HepG2 (cell line): ENCODE measurements around the gene PCED1B. TPM values are rescaled to one million over a fixed set of nuclear protein-coding genes. Genes with fewer than 3 reads are reported as not detected.
"Not testable (repeated sequence)": the region's sequence is repeated elsewhere in the genome, so short reads cannot be mapped to it uniquely, and the experiment has no call there.

ENCODE experiments used
- ATAC-seq: fragments of 200-7000 bp; cut with Tn5 transposase; 3 replicates; pipeline ENCODE4 v1.9.1; 2020; ENCODE audit warnings: mild to moderate bottlenecking, moderate library complexity
- BruUV-seq: library from RNA; stranded (reverse); fragments of 400-500 nt; replicated peaks from 2 replicates; lab custom pipeline; 2021; lab: Mats Ljungman, UMichigan
- CTCF ChIA-PET: fragments of 300-600 bp; formaldehyde crosslinking; extraction: SDS; loops from one replicate; lab custom pipeline; 2021; ENCODE audit warnings: low total read pairs, inconsistent platforms, low intra/inter-chr PET ratio; lab: Yijun Ruan, JAX
- POLR2A ChIA-PET: fragments of 350-600 bp; sonication (Branson Sonifier 250); formaldehyde crosslinking; loops from one replicate; lab custom pipeline; 2020; ENCODE audit warnings: antibody characterized with exemption, inconsistent platforms; lab: Yijun Ruan, JAX
- DNase-seq: peaks from one replicate; pipeline ENCODE4 v3.0.0-alpha.2; 2015; ENCODE audit warnings: low spot score
- FAIRE-seq: peaks from 3 replicates; lab custom pipeline; 2011; peaks lifted over from hg19 to GRCh38; lab: Jason Lieb, UNC
- H2AFZ ChIP-seq: one replicate; pipeline ENCODE4 v1.6.1; 2011; ENCODE audit warnings: low read length, inconsistent platforms
- H3K27ac ChIP-seq: fragments of 300-600 bp; 3 replicates; pipeline ENCODE4 v1.8.0; 2011; ENCODE audit warnings: mixed run types, mild to moderate bottlenecking, mixed read lengths, low read length, inconsistent platforms; ENCODE audit not compliant: insufficient read depth; ENCODE audit errors: extremely low read length
- H3K27me3 ChIP-seq, 2 experiments: fragments of 200-600 bp in 1 of 2; 2 replicates in 1 of 2; 3 replicates in 1 of 2; pipeline versions ENCODE4 v1.6.0 to v1.8.0; 2011; ENCODE audit warnings: low read length in 2 of 2, mild to moderate bottlenecking in 2 of 2, moderate library complexity in 2 of 2, inconsistent platforms in 1 of 2; ENCODE audit not compliant: insufficient read depth in 2 of 2, control insufficient read depth in 1 of 2
- H3K36me3 ChIP-seq, 2 experiments: fragments of 200-600 bp in 1 of 2; replicated peaks in 1 of 2; 2 replicates in 1 of 2; 3 replicates in 1 of 2; pipeline versions ENCODE4 v1.5.1 to v1.8.0; 2011; ENCODE audit warnings: low read length in 2 of 2, inconsistent platforms in 1 of 2; ENCODE audit not compliant: insufficient read depth in 2 of 2, control insufficient read depth in 1 of 2
- H3K4me1 ChIP-seq: 2 replicates; pipeline ENCODE4 v1.5.1; 2012; ENCODE audit warnings: low read length, inconsistent platforms; ENCODE audit not compliant: insufficient read depth
- H3K4me2 ChIP-seq: 2 replicates; pipeline ENCODE4 v1.6.0; 2011; ENCODE audit warnings: low read depth, low read length, inconsistent platforms
- H3K4me3 ChIP-seq, 3 experiments: fragments of 200-600 bp in 1 of 3; sonication (generic), shearing (Covaris generic) in 1 of 3; replicated peaks in 1 of 3; 2 replicates each; pipeline ENCODE4 v1.5.1; 2011 to 2016; ENCODE audit warnings: low read length in 3 of 3, inconsistent platforms in 2 of 3, low read depth in 2 of 3, mild to moderate bottlenecking in 2 of 3, control low read depth in 1 of 3, mixed read lengths in 1 of 3; ENCODE audit not compliant: insufficient read depth in 1 of 3
- H3K79me2 ChIP-seq: one replicate; pipeline ENCODE4 v1.6.1; 2011; ENCODE audit warnings: low read length, inconsistent platforms; ENCODE audit not compliant: insufficient read depth
- H3K9ac ChIP-seq: 2 replicates; pipeline ENCODE4 v1.6.0; 2011; ENCODE audit warnings: mild to moderate bottlenecking, low read depth, low read length, inconsistent platforms; ENCODE audit not compliant: insufficient read depth
- H3K9me3 ChIP-seq: 2 replicates; pipeline ENCODE4 v1.5.1; 2012; ENCODE audit warnings: mild to moderate bottlenecking, low read length
- H4K20me1 ChIP-seq: 2 replicates; pipeline ENCODE4 v1.6.0; 2011; ENCODE audit warnings: inconsistent platforms, mild to moderate bottlenecking, low read length, moderate library complexity; ENCODE audit not compliant: insufficient read depth
- ATF7 ChIP-seq, 2 experiments: fragments of 450-650 bp in 1 of 2; sonication (generic) in 1 of 2; formaldehyde crosslinking in 1 of 2; IDR thresholded peaks; 2 replicates each; pipeline versions ENCODE4 v1.4.0 to v1.6.1; 2016 to 2020; ENCODE audit warnings: antibody characterized with exemption in 1 of 2, mild to moderate bottlenecking in 1 of 2, missing genetic modification reagents in 1 of 2
- FOXM1 ChIP-seq: sonication (generic); formaldehyde crosslinking; IDR thresholded peaks from 2 replicates; pipeline ENCODE4 v1.5.0; 2020; ENCODE audit warnings: missing genetic modification reagents
- NR2C2 ChIP-seq: sonication (generic); formaldehyde crosslinking; IDR thresholded peaks from 2 replicates; pipeline ENCODE4 v1.4.0; 2020; ENCODE audit warnings: missing genetic modification reagents, mild to moderate bottlenecking, moderate library complexity, borderline replicate concordance
- NR2F6 ChIP-seq, 2 experiments: IDR thresholded peaks; 2 replicates each; pipeline ENCODE4 v1.6.1; 2016; ENCODE audit warnings: antibody characterized with exemption in 1 of 2, mild to moderate bottlenecking in 1 of 2
- RAD51 ChIP-seq: fragments of 450-650 bp; IDR thresholded peaks from 2 replicates; pipeline ENCODE4 v1.6.1; 2016; ENCODE audit warnings: borderline replicate concordance
- RBFOX2 ChIP-seq: fragments of 200-400 bp; formaldehyde crosslinking; IDR thresholded peaks from 2 replicates; pipeline ENCODE4 v1.6.1; 2017; ENCODE audit warnings: low read depth, mild to moderate bottlenecking, low read length
- ZNF7 ChIP-seq: IDR thresholded peaks from 2 replicates; pipeline ENCODE4 v1.6.1; 2016; ENCODE audit warnings: missing biosample characterization, missing genetic modification reagents
- WGBS: methylation state at CpG from one replicate; pipeline ENCODE4 v1.1.6; 2017; ENCODE audit warnings: low lambda C conversion rate; 5-methylcytosine and 5-hydroxymethylcytosine counted together
- in situ Hi-C: cut with HindIII; loops from 2 replicates; pipeline ENCODE4 v1.10.0; 2017; ENCODE audit warnings: low pct_unique_long_range_greater_than_20kb; ENCODE audit not compliant: extremely low pct_ligation_motif_present
- intact Hi-C: fragments of 100-400 bp; cut with micrococcal nuclease; formaldehyde crosslinking; loops from one replicate; pipeline ENCODE4 v1.10.0; 2022; ENCODE audit not compliant: unreplicated experiment
- polyA plus RNA-seq, 8 experiments: library from polyadenylated mRNA; depleted of rRNA in 3 of 8; stranded (reverse) in 7 of 8; unstranded in 1 of 8; fragments of >200 nt; fragmentation: Illumina TruSeq in 4 of 8; extraction: Trizol in 4 of 8; gene quantifications; 2 replicates each; pipeline versions ENCODE4 v1.2.1 to v1.2.3, GENCODE V29; 2011 to 2016; ENCODE audit warnings: low read depth in 4 of 8, missing spikeins in 1 of 8, mixed read lengths in 1 of 8; ENCODE audit not compliant: insufficient read depth in 1 of 8
- total RNA-seq, 5 experiments: library from RNA; depleted of rRNA; stranded (reverse); fragments of >200 nt; fragmentation: Illumina TruSeq; extraction: Trizol; gene quantifications; 2 replicates each; pipeline ENCODE4 v1.2.3, GENCODE V29; 2016; ENCODE audit warnings: low read depth in 1 of 5
- TF ChIP-seq, protein P1 (sequence below): IDR thresholded peaks from 2 replicates; pipeline ENCODE4 v1.6.1; 2016
- TF ChIP-seq, protein P2 (sequence below): sonication (generic); formaldehyde crosslinking; IDR thresholded peaks from 2 replicates; pipeline ENCODE4 v1.5.0; 2020; ENCODE audit warnings: missing genetic modification reagents
- TF ChIP-seq, protein P3 (sequence below): sonication (generic); formaldehyde crosslinking; IDR thresholded peaks from 2 replicates; pipeline ENCODE4 v1.5.0; 2020; ENCODE audit warnings: missing genetic modification reagents

PCED1B gene
- total and polyA plus RNA-seq, 2 of the 13 experiments (the other 11 are each of a cell fraction or from before 2014, with no cell fraction given): 0.11 to 0.37 TPM

DNA sequence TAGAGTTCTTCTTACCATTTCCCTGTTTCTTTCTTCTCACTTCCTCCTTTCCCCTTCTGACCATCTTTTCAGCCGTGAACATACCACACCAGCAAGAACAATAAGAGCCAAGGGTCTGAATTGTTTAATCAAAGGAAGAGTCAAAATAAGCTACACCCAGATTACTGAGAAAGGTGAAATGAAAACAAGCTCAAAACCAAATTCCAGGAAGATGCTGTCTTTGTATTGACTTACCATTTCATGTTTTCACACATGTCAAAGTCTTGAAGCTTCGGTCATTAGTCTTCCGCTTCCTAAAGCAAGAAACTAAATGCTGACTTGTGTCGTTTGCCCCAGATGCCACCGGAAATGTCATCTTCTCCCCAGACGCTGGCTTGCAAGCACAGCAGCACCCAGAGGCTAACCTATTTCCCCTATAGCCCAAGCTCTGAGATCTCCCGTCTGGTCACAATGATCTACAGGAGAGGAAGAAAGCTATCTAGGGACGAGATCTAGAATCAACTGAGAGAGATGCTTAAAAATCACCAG lies 136.8 kb downstream of the PCED1B start:
- intact Hi-C loops (no loop called here), in situ Hi-C loops (no loop called here)
- Histone ChIP-seq H4K20me1 (no peaks in the 10 kb centered on the region), H3K4me3 (no peak overlapping the region), H3K36me3 (no peaks in the 10 kb centered on the region), H3K4me2 (no peak overlapping the region), H3K27ac (no peak overlapping the region), H2AFZ (no peak overlapping the region), H3K9ac (no peak overlapping the region), H3K9me3 (no peaks in the 10 kb centered on the region), H3K79me2 (no peaks in the 10 kb centered on the region), H3K4me1 (peaks cover 16% of the 10 kb centered on the region), H3K27me3 (no peaks in the 10 kb centered on the region)
- BruUV-seq: no TSS peak
- ChIA-PET CTCF (no interaction called here), POLR2A (no interaction called here)
- WGBS: 72% methylated on average over 8 of the region's 8 CpGs
- TF ChIP-seq, protein P1, sequence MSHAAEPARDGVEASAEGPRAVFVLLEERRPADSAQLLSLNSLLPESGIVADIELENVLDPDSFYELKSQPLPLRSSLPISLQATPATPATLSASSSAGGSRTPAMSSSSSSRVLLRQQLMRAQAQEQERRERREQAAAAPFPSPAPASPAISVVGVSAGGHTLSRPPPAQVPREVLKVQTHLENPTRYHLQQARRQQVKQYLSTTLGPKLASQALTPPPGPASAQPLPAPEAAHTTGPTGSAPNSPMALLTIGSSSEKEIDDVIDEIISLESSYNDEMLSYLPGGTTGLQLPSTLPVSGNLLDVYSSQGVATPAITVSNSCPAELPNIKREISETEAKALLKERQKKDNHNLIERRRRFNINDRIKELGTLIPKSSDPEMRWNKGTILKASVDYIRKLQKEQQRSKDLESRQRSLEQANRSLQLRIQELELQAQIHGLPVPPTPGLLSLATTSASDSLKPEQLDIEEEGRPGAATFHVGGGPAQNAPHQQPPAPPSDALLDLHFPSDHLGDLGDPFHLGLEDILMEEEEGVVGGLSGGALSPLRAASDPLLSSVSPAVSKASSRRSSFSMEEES (CRISPR knock-in tag): no peak
- TF ChIP-seq RAD51 (no peak), NR2C2 (no peak), ZNF7 (CRISPR knock-in tag) (no peak), RBFOX2 (no peak), ATF7 (IDR thresholded peaks at IDR 0.05) (no peak), ATF7 (CRISPR knock-in tag; IDR thresholded peaks at IDR 0.05) (no peak), NR2F6 (IDR thresholded peaks at IDR 0.05) (no peak), NR2F6 (CRISPR knock-in tag; IDR thresholded peaks at IDR 0.05) (no peak), FOXM1 (no peak)
- TF ChIP-seq, protein P2, sequence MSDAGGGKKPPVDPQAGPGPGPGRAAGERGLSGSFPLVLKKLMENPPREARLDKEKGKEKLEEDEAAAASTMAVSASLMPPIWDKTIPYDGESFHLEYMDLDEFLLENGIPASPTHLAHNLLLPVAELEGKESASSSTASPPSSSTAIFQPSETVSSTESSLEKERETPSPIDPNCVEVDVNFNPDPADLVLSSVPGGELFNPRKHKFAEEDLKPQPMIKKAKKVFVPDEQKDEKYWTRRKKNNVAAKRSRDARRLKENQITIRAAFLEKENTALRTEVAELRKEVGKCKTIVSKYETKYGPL (CRISPR knock-in tag): no peak
- TF ChIP-seq, protein P3, sequence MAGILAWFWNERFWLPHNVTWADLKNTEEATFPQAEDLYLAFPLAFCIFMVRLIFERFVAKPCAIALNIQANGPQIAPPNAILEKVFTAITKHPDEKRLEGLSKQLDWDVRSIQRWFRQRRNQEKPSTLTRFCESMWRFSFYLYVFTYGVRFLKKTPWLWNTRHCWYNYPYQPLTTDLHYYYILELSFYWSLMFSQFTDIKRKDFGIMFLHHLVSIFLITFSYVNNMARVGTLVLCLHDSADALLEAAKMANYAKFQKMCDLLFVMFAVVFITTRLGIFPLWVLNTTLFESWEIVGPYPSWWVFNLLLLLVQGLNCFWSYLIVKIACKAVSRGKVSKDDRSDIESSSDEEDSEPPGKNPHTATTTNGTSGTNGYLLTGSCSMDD: no peak
- FAIRE-seq (no peak), ATAC-seq (no peak), DNase-seq (no peak)

DNA sequence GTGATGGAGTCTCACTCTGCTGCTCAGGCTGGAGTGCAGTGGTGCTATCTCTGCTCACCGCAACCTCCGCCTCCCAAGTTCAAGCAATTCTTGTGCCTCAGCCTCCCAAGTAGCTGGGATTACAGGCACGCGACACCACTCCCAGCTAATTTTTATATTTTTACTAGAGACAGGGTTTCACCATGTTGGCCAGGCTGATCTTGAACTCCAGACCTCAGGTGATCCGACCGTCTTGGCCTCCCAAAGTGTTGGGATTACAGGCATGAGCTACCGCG lies 138.1 kb downstream of the PCED1B start:
- FAIRE-seq, POLR2A ChIA-PET, H3K9me3 ChIP-seq, H3K79me2 ChIP-seq, H3K4me2 ChIP-seq, H3K27ac ChIP-seq, in situ Hi-C loops, intact Hi-C loops, BruUV-seq, H3K27me3 ChIP-seq, H4K20me1 ChIP-seq, H3K9ac ChIP-seq, ATAC-seq, DNase-seq, H3K4me3 ChIP-seq, CTCF ChIA-PET, H2AFZ ChIP-seq, H3K36me3 ChIP-seq: not testable (repeated sequence)
- peaks cover 29% of the 10 kb centered on the region for H3K4me1 ChIP-seq
- 95% methylated on average over 8 of the region's 8 CpGs for WGBS
